Stimulated activated CD8-positive, alpha-beta memory T cell treated with anti-CD3 and anti-CD28 coated beads, Interleukin-15, amount 100 ng/mL, for 4 hours (primary cell): ENCODE measurements around the gene TMEM138.

Experiments
- DNase-seq, 2 donors: peaks; one replicate each; pipeline ENCODE4 v3.0.0-alpha.2; 2020; ENCODE audit warnings: low read depth in 2 of 2

TMEM138 gene

DNA sequence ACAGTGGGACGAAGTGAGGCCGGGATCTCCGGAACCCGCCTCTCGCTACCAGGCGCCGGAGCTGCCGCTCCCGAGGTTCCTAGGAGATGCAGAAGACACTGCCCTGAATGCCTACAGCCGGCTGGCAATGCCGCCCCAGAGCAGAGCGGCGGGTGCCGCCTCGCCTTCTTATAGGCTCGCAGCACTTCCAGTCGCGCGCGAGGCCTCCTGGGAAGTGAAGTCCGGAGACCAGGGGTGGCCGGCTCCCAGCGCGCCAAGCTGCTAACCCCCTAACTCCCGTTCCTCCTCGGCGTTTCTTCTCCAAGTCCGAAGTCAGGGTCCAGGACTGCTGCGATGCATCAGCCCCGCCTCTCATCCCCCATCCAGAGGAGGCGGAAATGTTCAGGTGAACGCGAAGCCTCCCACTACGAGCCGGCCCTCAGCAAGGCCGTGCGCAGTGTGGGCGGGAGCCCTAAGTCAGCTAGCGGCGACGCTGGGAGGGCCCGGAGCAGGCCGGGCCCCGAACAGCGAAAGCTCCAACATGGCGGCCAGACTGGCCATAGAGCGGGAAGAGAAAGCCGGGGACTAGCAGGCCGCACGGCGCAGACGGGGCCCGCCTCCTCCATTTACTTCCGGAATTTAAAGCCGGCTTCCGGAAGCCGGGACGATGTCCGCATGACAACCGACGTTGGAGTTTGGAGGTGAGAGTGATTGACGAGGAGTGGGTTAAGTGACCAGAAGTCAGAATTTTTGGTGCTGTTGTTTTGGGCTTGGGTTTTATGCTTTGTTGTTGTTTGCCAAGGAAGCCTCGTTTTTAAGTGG, at the start of gene TMEM138, which contains the start of gene CYB561A3:
Gene TMEM138 (plus strand): TSS at position 634 of the 801 bp plus-strand sequence. CDS start 2,017 bp downstream, outside the sequence.
Gene CYB561A3 (minus strand): TSS at position 142 of the 801 bp plus-strand sequence. CDS start 5,169 bp downstream, outside the sequence.
- peak; percentile 76 to 77 for DNase-seq

DNA sequence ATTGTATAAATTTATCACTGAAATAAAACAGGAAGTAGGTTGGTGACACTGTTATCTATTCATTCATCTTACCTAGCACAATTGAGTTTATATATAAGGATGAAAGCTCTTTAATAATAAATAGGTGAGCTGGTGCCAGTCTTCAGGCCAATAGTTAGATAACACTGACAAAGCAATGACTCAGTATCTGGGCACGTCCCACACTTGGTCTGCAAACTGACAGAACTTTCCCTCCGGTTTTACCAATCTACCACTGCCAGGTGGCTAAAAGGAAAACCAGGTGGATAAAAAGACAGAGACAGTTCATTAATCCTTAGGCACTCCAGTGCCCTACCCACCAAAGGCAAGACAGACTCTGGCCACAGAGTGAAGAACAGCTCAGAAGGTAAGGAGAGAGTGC, 46.9 kb upstream of the TMEM138 start:
- DNase-seq = no peak

DNA sequence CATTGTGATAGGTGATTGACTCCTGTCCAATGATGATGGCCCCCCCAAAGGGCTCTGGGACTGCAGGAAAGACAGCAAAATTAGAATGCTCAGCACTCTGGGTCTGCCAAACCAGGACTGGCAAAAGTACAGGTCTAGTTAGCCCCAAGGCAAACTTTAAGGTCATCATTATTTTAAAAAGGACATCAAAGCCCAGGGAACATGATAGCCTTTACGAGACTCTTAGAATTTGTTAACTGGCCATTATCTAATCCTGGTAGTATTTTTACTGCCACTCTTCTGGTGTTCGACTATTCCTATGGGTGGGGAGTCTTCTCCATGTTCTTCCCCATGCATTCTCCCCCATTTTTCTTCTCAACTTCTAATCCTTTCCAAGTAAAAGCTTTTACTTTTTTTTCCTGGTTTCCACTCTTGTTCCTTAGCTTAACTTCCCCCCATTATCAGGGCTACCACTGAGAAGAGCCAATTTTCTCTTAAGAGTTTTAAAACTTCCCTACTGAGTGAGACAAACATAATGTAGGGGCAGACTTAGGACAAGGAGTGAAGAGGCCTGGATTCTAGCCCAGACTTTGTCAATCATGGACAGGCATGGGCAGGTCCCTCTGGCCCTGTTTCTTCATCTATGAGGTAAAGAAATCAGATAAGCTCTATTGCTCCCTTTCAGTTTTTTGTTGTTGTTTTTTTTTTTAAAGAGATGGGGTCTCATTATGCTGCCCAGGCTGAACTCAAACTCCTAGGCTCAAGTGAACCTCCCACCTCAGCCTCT, 36.3 kb upstream of the TMEM138 start:
- DNase-seq = no peak

DNA sequence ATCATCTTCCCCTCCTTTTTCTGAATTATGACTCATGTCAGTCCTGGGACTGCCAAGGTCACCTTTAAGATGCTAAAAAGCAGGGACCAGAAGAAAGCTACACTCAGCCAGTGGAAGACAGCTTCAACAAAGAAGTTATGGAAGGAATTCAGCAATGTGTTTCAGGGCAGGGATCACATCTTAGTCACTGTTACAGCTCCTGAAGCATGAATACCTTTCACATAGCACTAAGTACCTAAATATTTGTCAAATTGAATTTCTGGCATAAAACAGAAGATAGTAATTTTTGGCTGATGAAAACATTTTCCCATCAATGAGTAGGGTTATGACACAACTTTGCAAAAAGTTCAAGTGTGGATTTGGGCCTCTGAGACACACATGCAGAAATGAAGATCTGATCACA, 34.5 kb upstream of the TMEM138 start:
- DNase-seq = no peak

DNA sequence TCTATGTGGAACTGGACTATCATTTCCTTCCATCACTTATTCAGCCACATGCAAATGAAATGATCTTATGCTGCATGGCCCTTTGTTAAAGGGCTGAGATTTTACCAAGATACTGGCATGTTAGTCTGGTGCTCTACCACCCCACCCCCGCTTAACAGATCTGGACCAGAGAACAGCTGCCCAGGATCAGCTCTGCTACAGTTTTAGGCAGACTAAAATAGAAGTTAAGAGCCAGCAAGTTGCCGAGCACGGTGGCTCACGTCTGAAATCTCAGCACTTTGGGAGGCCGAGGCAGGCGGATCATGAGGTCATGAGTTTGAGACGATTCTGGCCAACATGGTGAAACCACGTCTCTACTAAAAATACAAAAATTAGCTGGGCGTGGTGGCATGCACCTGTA, 33.8 kb upstream of the TMEM138 start:
- DNase-seq = no peak

DNA sequence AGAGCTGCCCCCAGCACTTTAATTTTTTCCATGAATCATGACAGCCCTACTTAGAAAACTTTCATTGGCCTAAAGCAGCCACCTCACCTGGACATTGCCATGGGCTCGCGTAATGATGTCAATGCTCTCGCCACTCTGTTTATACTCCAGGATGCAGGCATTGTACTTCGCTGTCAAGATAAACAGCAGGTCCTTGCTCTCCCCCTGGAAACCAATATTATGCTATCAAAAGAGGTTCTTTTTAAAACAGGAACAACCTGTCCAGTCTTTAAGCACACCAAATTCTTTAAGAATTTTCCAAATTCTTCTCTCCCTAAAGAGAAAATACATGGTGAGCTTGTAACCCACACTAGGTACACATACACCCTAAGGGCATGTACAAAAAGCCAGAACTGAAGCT, 32.3 kb upstream of the TMEM138 start:
- DNase-seq = no peak

DNA sequence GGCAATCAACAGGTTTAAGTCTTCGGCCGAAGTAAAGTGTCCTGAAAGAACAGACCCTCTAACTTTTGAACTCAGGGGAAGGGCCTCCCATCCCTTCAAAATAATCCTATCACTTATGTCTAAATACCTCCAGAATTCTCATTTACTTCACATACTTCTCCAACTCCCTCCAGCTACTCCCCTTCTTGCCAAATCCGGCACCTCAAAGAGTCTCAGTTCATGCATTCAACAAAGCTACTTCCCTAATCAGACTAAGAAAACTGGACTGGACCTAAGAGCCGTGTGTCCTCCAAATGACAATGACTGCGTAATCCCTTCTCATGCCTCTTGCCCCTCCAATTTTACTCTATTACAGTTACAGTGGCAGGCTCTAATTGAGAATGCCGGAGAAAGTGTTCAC, 30.5 kb upstream of the TMEM138 start:
- no peak for DNase-seq

DNA sequence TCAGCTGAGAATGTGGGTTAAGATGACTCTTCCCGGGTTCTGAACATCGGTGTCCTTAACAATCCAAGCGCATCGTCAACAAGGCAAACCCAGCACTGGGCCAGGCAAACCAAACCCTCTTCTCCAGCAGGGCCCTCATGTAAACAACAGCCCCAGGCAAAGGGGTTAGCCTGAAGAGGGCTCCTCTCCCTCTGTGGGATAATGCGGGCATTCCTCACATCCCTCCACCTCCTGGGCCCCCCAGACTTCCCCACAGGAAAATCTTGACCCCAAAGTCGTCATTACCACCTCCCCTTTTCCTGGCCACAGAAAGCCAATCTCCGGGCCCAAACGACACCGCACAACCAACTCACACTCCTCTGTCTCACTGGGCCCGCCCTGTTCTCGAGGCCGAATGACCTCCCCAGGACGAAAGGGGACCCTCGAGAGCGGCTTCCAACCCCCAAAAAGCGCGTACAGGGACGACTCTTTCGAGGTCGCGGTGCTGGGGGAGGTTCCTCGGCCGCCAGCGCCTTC, 29.8 kb upstream of the TMEM138 start:
- DNase-seq = no peak

DNA sequence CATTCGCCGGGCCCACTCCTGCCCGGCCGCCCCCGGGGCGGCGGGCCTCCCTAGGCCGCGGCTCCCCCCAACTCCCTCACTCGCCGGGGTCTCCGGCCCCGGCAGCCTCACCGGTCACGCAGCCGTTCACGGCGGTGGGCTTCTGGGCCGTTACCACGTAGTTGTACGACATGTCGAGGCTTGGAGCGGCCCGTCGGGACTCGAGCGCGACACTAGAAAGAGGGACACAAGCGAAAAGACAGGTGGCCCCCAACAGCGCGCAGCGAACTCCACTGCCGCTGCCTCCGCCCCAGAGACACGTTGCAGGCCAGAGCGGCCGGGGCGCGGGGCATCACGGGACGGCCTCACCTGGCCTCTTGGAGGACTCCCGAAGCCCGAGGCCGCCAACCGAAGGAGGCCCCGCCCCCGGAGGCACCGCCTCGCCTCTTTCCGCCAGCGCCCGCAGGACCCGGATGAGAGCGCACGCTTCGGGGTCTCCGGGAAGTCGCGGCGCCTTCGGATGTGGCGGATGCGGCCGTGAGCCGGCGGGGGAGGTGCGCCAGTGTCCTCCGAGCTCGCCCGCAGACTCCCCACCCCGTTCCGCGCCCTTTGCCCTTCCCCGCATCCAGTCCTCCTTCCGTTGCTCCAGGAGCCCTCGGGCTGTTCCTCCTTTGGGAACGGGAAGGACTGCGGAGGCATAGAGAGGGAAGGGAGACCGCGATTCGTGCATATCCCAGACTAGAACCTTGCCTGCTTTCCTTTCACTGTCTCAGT, 29.2 kb upstream of the TMEM138 start, which contains the start of the genes DDB1 and TKFC:
Gene DDB1 (minus strand): TSS at position 309 of the 753 bp plus-strand sequence. CDS start 137 bp downstream, at position 172.
Gene TKFC (plus strand): TSS at position 432 of the 753 bp plus-strand sequence. CDS start 1,501 bp downstream, outside the sequence.
- DNase-seq = peak; percentile 93 to 94

DNA sequence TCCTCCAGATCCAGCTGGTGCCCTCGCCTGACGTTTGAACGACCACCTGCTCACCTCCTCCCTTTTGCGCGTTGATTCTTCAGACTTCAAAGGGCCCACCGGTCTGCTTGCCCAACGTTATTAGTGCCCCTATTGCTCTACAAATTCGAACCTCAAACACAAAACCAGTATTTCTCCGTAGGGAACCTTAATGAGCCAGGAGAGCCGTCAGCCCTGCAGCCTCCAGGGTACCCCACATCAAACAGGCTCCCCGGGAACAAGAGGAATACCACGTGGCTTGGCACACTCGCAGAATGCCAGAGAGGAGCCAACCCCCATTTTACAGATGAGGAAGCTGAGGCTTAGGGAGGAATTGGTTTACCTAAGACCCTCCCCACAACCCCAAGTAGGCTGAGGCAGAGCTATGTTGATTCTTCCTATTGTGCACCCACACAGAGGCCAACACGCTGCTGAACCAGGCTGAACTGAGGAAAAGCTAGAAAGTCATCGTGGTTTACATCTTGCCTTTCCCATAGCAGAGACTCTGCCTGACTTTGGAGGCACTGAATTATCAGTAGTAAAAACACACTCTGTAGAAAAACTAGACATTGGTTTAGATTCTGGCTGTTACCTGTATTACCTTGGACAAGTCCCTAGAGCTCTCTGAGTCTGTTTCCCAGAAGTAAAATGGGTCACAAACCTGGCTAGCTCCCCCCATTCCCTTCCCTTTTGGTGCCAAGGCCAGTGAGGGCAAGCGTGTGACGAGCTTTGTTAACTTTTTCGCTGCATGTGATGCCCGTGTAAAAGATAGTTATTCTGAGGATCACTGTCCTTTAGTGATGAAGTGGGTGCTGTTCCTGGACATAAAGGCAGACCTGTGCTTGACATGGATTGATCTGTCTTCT, 28.4 kb upstream of the TMEM138 start:
- peak in 1 of 2 donors; percentile 2 for DNase-seq

DNA sequence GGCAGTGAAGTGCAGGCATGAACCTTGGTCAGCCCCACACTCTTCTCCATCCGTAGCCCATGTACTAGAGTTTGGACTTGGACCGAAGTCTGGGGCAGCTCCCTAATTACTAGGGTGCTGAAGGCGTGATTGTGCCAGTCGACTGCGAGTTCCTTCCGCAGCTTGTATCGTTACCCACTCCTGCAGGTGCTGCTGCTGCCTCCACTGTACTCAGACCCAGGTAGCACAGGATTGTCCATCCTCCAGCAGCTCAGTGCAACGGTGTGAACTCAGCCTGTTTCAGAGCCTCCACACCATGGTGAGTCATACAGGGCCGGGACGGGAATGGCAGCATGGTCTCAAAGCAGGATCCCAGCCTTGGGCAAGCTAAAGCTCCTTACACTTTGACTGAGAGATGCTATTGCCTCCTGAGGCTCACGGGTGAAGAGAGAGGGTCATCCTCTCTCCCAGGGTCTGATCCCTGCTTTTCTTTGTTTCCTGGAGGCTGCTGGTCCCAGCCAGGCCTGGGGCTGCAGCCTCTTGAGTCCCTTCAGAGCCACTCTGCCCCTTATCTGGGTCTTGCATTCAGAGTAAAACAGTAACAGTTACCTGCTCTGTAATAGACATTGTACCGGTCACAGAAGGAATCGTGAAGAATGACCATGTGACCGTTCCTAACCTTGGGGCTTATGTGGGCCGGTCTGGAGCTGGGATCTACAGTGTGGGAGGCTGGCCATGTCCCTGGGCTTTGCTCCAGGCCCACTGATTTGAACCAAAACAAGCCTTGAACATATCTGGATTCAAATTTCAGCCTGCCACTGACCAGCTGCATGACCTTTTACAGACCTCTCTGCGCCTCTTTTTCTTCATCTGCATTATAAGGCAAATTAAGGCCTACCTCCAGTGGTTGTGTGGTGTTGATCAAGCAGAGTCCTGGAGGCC, 27.5 kb upstream of the TMEM138 start:
- no peak for DNase-seq

DNA sequence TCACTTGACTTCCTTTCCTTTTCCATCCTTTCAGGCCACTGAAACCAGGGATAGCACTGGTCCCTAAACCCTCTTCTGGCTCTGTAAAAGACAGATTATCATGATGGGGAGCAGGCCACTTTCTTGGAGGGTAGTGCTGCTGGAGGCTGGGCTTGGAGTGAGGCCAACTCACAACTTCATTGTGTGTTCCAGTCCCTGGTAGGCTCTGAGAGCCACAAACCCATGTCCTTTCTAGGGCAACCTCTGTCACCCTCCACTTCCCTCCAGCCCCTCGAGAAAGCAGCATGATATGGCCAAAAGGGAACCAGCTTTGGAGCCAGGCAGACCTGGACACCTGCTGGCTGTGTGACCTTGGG, 26.8 kb upstream of the TMEM138 start:
- DNase-seq = no peak

DNA sequence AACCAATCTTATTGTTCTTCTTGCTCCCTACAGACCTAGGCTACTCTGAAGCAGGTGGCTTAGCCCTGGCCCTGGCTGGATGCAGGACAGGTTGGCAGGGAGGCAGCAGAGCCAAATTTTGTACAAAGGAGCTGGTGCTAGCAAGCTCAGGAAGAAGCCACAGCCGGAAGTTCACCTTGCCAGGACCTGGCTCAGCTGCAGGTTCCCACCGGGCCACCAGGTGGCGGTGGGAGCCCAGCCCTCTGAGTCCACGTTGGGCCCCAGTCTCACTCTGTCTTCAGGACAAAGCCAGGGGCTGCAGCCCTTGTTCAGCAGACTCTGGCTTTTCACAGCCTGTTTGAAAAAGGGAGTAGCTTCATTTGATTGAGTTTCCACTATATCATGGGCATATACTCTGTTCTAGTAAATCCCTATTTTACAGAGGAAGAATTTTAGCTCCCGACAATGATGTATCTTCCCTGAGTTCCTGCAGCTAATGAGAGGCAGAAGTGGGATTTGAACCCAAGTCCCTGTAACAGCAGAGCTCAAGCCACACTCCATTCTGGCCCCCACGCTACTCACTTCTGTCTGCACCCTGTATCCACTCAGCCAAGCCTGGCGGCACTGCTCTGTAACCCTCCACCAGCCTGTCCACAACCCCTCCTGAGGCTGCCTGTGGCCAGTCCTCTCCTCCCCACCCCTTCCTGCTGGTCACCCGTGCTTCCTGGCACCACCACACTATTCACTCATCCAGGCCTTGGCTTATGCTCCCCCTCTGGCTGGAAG, 25.8 kb upstream of the TMEM138 start:
- DNase-seq = peak; percentile 46 to 60

DNA sequence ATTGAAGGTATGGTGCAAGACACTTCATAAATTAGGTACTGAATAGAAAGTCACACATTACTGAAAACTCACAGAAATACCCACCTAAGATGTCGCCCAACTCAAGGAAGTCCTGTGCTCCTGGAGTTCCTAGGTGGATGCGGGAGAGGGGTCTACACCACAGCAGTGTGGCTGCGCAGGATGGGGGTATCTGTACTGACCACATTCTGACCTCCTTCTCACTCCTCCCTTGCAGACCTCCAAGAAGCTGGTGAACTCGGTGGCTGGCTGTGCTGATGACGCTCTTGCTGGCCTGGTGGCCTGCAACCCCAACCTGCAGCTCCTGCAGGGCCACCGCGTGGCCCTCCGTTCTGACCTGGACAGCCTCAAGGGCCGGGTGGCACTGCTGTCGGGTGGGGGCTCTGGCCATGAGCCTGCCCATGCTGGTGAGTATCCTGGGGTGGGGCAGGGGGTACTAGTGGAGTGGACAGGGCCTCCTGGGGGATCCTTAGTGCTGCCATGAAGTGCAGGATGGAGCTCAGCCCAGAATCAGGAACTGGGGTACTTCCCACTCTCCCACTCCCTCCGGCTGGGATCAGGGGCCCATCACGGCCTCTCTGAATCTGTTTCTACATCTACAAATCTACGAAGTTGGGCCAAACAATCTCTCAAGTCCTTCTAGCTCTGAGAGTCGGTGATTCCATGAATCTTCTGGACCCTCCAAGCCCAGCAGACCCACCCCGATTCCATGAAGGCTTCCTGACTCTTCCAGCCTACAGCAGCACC, 24.3 kb upstream of the TMEM138 start:
- DNase-seq = no peak

DNA sequence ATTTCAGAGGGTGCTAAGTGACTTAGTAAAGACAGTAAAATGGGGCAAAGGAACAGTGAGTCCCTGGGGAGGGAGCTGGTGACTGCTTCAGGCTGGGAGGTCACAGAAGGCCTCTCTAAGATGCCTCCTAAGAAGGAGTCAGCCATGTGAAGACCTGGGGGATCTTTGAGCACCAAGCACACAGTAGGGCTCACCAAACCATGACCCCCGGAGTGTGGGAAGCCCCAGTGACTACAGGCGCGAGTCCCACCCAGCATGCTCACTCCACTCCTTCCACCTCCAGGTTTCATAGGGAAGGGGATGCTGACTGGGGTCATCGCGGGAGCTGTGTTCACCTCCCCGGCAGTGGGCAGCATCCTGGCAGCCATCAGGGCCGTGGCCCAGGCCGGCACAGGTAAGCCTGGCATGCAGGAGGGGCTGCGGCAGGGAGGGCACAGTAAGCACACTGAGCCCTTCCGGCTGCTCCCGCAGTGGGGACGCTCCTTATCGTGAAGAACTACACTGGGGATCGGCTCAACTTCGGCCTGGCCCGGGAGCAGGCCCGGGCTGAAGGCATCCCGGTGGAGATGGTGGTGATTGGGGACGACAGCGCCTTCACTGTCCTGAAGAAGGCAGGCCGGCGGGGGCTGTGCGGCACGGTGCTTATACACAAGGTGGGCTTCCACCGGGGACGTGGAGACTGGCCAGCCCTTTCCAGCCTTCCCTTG, 23.2 kb upstream of the TMEM138 start:
- no peak for DNase-seq

DNA sequence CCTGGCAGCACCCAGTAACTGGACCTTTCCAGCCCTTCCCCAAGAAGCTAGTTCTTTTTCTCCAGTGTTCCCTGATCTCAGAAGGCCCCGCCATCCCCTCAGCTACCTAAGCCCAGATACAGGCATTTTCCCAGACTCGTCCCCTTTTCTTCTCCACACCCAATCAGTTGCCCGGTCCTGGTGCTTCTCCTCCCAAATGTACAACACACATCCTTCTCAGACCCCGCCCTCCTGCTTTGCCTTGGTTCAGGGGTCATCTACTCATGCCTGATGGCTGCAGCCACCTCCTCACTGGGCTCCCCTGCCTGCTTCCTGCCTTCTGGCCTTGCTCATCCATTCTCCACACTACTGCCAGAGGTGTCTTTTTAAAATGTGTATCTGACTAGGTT, 22.7 kb upstream of the TMEM138 start:
- no peak for DNase-seq

DNA sequence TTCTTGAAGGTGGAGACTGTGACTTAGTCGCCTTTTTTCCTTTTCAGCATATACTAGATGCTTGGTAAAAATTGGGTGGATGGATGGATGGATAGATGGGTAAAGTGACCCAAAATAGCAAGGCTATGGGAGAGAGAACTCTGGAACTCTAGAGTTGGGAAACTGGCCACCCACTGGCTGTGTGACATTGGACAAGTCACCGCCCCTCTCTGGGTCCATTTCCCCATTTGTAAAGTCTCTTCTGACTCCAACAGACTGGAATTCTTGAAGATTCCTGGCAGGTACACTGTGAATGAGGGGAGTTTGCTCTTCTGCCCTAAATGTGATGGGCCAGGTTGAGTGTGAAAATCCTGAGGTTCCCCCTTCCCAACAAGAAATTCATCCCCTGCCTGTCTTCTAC, 21.2 kb upstream of the TMEM138 start:
- DNase-seq = no peak

DNA sequence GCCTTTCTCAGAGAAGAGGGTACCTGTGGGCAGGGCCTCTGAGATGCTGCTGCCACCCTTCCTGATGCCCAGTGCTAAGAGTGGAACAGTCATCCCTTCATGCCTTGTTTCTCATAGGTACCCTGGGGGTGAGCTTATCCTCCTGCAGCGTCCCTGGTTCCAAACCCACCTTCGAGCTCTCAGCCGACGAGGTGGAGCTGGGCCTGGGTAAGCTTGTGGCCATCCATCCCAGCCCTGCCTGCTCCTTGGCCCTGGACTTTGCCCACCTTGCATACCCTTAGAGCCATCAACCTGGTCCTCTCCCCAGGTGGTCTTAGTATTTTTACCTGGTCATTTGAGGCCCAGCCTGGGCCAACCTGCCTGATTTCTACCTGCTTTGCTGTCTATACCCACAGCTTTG, 20.5 kb upstream of the TMEM138 start:
- DNase-seq = no peak
